Endothelial cell of umbilical vein (primary cell): ENCODE measurements around the gene EOLA1. TPM values are rescaled to one million over a fixed set of nuclear protein-coding genes. Genes with fewer than 3 reads are reported as not detected.
"Not testable (repeated sequence)": the region's sequence is repeated elsewhere in the genome, so short reads cannot be mapped to it uniquely, and the experiment has no call there.

Experiments used
- BruUV-seq: library from RNA; stranded (reverse); fragments of 400-500 nt; replicated peaks from 2 replicates; lab custom pipeline; 2021; lab: Mats Ljungman, UMichigan
- CTCF ChIA-PET: fragments of 300-600, 350-600 bp; sonication (Branson Sonifier 250); formaldehyde crosslinking; loops from one replicate; lab custom pipeline; 2021; ENCODE audit warnings: antibody characterized with exemption, inconsistent platforms; lab: Charles Lee
- POLR2A ChIA-PET: fragments of 300-600, 350-600 bp; sonication (Branson Sonifier 250); formaldehyde crosslinking; loops from one replicate; lab custom pipeline; 2021; ENCODE audit warnings: antibody characterized with exemption, inconsistent platforms; lab: Charles Lee
- DNase-seq: peaks from one replicate; pipeline ENCODE4 v3.0.0-alpha.2; 2011; ENCODE audit warnings: low read depth, low spot score
- FAIRE-seq: peaks from 2 replicates; lab custom pipeline; 2011; peaks lifted over from hg19 to GRCh38; lab: Jason Lieb, UNC
- H2AFZ ChIP-seq: 2 replicates; pipeline ENCODE4 v1.6.0; 2012; ENCODE audit warnings: low read depth, low read length, control low read depth, inconsistent platforms
- H3K27ac ChIP-seq: 2 replicates; pipeline ENCODE4 v1.5.1; 2011; ENCODE audit warnings: low read depth, mild to moderate bottlenecking, control low read depth, low read length, moderate library complexity; ENCODE audit not compliant: insufficient read depth
- H3K27me3 ChIP-seq, 2 experiments: 2 replicates each; pipeline versions ENCODE4 v1.6.0 to v1.6.1; 2011; ENCODE audit warnings: low read length in 2 of 2, mixed read lengths in 1 of 2; ENCODE audit not compliant: control insufficient read depth in 2 of 2, insufficient read depth in 2 of 2
- H3K36me3 ChIP-seq, 2 experiments: 2 replicates in 1 of 2; 3 replicates in 1 of 2; pipeline ENCODE4 v1.5.1; 2011; ENCODE audit warnings: low read length in 2 of 2, mild to moderate bottlenecking in 1 of 2, moderate library complexity in 1 of 2; ENCODE audit not compliant: control insufficient read depth in 2 of 2, insufficient read depth in 2 of 2; ENCODE audit errors: extremely low read depth in 1 of 2
- H3K4me1 ChIP-seq: 3 replicates; pipeline ENCODE4 v1.5.1; 2011; ENCODE audit warnings: mild to moderate bottlenecking, low read length; ENCODE audit not compliant: control insufficient read depth, insufficient read depth; ENCODE audit errors: extremely low read depth
- H3K4me2 ChIP-seq: 2 replicates; pipeline ENCODE4 v1.6.1; 2011; ENCODE audit warnings: low read length, control low read depth, mixed read lengths; ENCODE audit not compliant: insufficient read depth
- H3K4me3 ChIP-seq, 3 experiments: fragments of 200-600 bp in 1 of 3; sonication (generic), shearing (Covaris generic) in 1 of 3; replicated peaks in 1 of 3; 2 replicates each; pipeline ENCODE4 v1.5.1; 2011 to 2016; ENCODE audit warnings: control low read depth in 3 of 3, low read length in 3 of 3, mild to moderate bottlenecking in 2 of 3, inconsistent platforms in 1 of 3, low read depth in 1 of 3, moderate library complexity in 1 of 3; ENCODE audit not compliant: insufficient read depth in 1 of 3
- H3K79me2 ChIP-seq: 2 replicates; pipeline ENCODE4 v1.6.0; 2012; ENCODE audit warnings: low read length, inconsistent platforms; ENCODE audit not compliant: control insufficient read depth, insufficient read depth
- H3K9ac ChIP-seq: replicated peaks from 2 replicates; pipeline ENCODE3; 2011; ENCODE audit warnings: low read length, control low read depth; ENCODE audit not compliant: insufficient read depth; ENCODE audit errors: extremely low read depth
- H3K9me1 ChIP-seq: replicated peaks from 3 replicates; pipeline ENCODE4 v1.6.0; 2011; ENCODE audit warnings: mild to moderate bottlenecking, low read length; ENCODE audit not compliant: control insufficient read depth, insufficient read depth; ENCODE audit errors: extremely low read depth
- H3K9me3 ChIP-seq: replicated peaks from 2 replicates; pipeline ENCODE4 v1.5.1; 2012; ENCODE audit warnings: low read length, inconsistent platforms; ENCODE audit not compliant: control insufficient read depth, insufficient read depth
- H4K20me1 ChIP-seq: replicated peaks from 2 replicates; pipeline ENCODE3; 2011; ENCODE audit warnings: mild to moderate bottlenecking, low read length; ENCODE audit not compliant: control insufficient read depth, insufficient read depth; ENCODE audit errors: extremely low read depth
- EZH2 ChIP-seq: IDR thresholded peaks from 2 replicates; pipeline ENCODE4 v1.6.1; 2012; ENCODE audit warnings: borderline replicate concordance, low read depth, mild to moderate bottlenecking, moderate library complexity, low read length, inconsistent platforms; ENCODE audit not compliant: severe bottlenecking
- FOS ChIP-seq: IDR thresholded peaks from 2 replicates; pipeline ENCODE4 v1.6.1; 2011; ENCODE audit warnings: mild to moderate bottlenecking, low read length, moderate library complexity, borderline replicate concordance; ENCODE audit not compliant: insufficient read depth
- GATA2 ChIP-seq: IDR thresholded peaks from 2 replicates; pipeline ENCODE4 v1.7.0; 2011; ENCODE audit warnings: low read depth, mild to moderate bottlenecking, moderate library complexity, mixed read lengths, low read length; ENCODE audit not compliant: insufficient read length, insufficient read depth
- JUN ChIP-seq: IDR thresholded peaks from 2 replicates; pipeline ENCODE4 v1.6.1; 2011; ENCODE audit warnings: borderline replicate concordance, low read depth; ENCODE audit not compliant: insufficient read length, insufficient read depth
- MAX ChIP-seq: IDR thresholded peaks from 2 replicates; pipeline ENCODE4 v1.6.1; 2011; ENCODE audit not compliant: insufficient read depth, insufficient read length
- MYC ChIP-seq: IDR thresholded peaks from one replicate; pipeline ENCODE4 v1.6.1; 2011; ENCODE audit warnings: mild to moderate bottlenecking, low read depth, low read length
- POLR2A ChIP-seq: IDR thresholded peaks from 2 replicates; pipeline ENCODE4 v1.6.1; 2012; ENCODE audit warnings: low read depth, mild to moderate bottlenecking, control low read depth, low read length
- POLR2AphosphoS5 ChIP-seq: IDR thresholded peaks from 2 replicates; pipeline ENCODE4 v1.6.1; 2012; ENCODE audit warnings: low read depth, mild to moderate bottlenecking, control low read depth, low read length, moderate library complexity; ENCODE audit not compliant: insufficient read depth
- dilution Hi-C: fragments of 300-500 bp; cut with MboI; formaldehyde crosslinking; loops from one replicate; pipeline ENCODE4 v1.15.0; 2019; ENCODE audit warnings: low sequenced_read_pairs; ENCODE audit not compliant: extremely low pct_ligation_motif_present
- intact Hi-C: fragments of 100-400 bp; cut with micrococcal nuclease; formaldehyde crosslinking; loops from one replicate; pipeline ENCODE4 v1.10.0; 2022
- polyA plus RNA-seq, 4 experiments: library from polyadenylated mRNA; depleted of rRNA in 3 of 4; stranded (reverse) in 3 of 4; unstranded in 1 of 4; fragments of >200 nt; gene quantifications; 2 replicates each; pipeline versions ENCODE4 v1.2.1 to v1.2.3, GENCODE V29; 2011 to 2012; ENCODE audit warnings: missing spikeins in 1 of 4
- total RNA-seq: library from RNA; stranded (reverse); gene quantifications from 2 replicates; pipeline ENCODE4 v1.2.3, GENCODE V29; 2021

Gene EOLA1
- total and polyA plus RNA-seq, 2 donors (not counting 3 experiments of a cell fraction or from before 2014, with no cell fraction given), result 12.5 to 24.6 TPM

DNA sequence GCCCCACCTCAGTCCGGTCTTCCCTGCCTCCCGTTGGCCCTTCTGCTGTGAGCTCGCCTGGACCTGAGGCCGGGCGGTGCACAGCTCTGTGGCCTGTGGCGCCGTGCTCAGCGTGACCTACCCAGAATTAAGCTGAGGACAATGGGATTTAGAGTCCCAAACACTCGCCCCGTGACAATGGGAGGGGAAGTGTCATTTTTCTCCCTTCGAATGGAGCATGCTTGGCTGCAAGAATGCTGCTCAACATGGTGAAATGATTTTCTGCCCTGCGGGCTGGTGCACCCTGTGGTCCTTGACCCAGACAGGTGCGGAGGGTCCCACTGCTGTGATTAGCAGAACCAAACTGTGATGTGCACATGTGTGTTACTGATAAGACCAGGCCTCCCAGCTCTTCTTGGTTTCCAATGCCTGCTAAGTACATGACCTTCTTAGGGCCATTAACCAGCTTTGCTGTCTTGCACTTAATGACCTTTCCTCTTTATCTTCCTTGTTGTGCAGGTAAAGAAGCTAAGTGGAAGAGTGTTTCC, 772 bp downstream of the EOLA1 start:
- H4K20me1 ChIP-seq, result no peaks in the 10 kb centered on the region
- H3K36me3 ChIP-seq, result no peaks in the 10 kb centered on the region
- FAIRE-seq (peak; percentile 21), DNase-seq (no peak)
- H3K4me2 ChIP-seq, result peak overlapping the region; percentile 41
- H3K4me3 ChIP-seq, result peak overlapping the region in 2 of 3 experiments; percentile 47 to 90
- H2AFZ ChIP-seq, result no peak overlapping the region
- H3K9me3 ChIP-seq, result no peaks in the 10 kb centered on the region
- H3K79me2 ChIP-seq, result no peaks in the 10 kb centered on the region
- TSS peak; percentile 36 for BruUV-seq
- H3K27me3 ChIP-seq, result no peaks in the 10 kb centered on the region
- ChIA-PET POLR2A (no interaction called here), CTCF (interaction anchor here (1.0 to 3.4 kb wide), 5 partner anchors 14 to 397 kb away, joined by 3 to 20 read pairs (median 5); partner anchors contain the start of genes EOLA2 and IDS)
- H3K9me1 ChIP-seq, result no peaks in the 10 kb centered on the region
- peak overlapping the region; percentile 47 for H3K9ac ChIP-seq
- H3K27ac ChIP-seq, result no peak overlapping the region
- intact Hi-C loops (no loop called here), dilution Hi-C loops (no loop called here)
- TF ChIP-seq EZH2 (no peak), MYC (no peak), MAX (no peak), POLR2AphosphoS5 (no peak), POLR2A (no peak), JUN (no peak), FOS (no peak), GATA2 (no peak)
- H3K4me1 ChIP-seq, result peaks cover 5% of the 10 kb centered on the region

DNA sequence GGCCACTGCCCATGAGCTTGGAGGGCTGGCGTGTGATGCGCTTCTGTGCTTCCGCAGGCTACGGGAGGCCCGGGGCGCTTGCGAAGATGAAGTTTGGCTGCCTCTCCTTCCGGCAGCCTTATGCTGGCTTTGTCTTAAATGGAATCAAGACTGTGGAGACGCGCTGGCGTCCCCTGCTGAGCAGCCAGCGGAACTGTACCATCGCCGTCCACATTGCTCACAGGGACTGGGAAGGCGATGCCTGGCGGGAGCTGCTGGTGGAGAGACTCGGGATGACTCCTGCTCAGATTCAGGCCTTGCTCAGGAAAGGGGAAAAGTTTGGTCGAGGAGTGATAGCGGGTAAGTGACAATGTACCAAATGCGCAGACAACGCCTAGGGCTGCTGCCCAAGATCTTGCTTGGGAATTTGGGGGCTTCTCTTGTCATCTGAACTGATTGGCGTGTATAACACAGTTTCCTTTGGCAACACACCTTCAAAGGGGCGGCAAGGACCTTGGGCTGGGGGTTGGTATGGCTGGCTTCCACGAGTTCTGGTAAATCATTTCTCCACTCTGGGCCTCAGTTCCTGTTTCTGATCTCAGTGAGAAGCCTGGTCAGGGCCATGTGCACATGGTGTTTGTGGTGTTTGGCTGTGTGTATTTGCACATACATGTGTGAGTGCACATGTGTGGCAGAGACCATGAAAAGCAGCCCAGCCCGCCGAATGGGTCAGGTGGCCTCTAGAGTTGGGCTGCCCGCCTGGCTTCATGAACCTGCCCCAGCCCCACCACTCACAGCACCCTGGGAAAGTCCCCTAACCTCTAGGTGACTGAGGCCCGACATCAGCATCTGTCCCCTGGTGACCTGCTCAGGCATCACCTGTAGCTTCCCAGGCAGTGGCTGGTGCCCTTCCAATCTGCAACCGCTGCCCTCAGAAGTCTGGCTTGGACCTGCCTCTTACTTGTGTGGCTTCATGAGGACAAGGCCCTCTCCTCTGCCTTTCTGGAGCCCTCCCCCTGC, 5.0 kb downstream of the EOLA1 start:
- H2AFZ ChIP-seq, result not testable (repeated sequence)

DNA sequence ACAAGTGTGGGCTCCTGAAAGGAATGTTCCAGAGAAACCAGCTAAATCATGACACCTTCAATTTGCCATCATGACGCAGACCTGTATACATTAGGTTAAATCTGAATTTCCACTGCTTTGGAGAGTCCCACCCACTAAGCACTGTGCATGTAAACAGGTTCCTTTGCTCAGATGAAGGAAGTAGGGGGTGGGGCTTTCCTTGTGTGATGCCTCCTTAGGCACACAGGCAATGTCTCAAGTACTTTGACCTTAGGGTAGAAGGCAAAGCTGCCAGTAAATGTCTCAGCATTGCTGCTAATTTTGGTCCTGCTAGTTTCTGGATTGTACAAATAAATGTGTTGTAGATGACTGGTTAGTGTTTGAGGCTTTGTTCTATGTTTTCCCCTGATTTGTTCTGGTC, 6.2 kb downstream of the EOLA1 start:
- BruUV-seq, H4K20me1 ChIP-seq, H3K4me1 ChIP-seq, DNase-seq, H3K9ac ChIP-seq, intact Hi-C loops, H3K36me3 ChIP-seq, H3K4me2 ChIP-seq, H2AFZ ChIP-seq, H3K27me3 ChIP-seq, H3K27ac ChIP-seq, H3K9me1 ChIP-seq, H3K79me2 ChIP-seq, CTCF ChIA-PET, H3K9me3 ChIP-seq, H3K4me3 ChIP-seq, POLR2A ChIA-PET, dilution Hi-C loops: not testable (repeated sequence)
- peak; percentile 63 for FAIRE-seq

More for the DNA sequence above, 5.0 kb downstream of the EOLA1 start:
- DNase-seq, H3K36me3 ChIP-seq, H3K4me1 ChIP-seq, dilution Hi-C loops, POLR2A ChIA-PET, H3K9ac ChIP-seq, H3K27me3 ChIP-seq, H3K79me2 ChIP-seq, CTCF ChIA-PET, H3K4me2 ChIP-seq, H4K20me1 ChIP-seq, H3K4me3 ChIP-seq, H3K9me1 ChIP-seq, H3K27ac ChIP-seq, BruUV-seq, H3K9me3 ChIP-seq, intact Hi-C loops: not testable (repeated sequence)
- FAIRE-seq, result peak; percentile 87
